SK-N-MC (cell line): ENCODE data around the gene PDE9A.

Experiments
- DNase-seq: peaks from one replicate; pipeline ENCODE4 v3.0.0-alpha.2; 2011; ENCODE audit warnings: low read depth, low spot score
- H3K27ac ChIP-seq: fragments of 200-600 bp; sonication (generic); 2 replicates; pipeline ENCODE4 v1.5.1; 2016; ENCODE audit warnings: mixed run types
- H3K36me3 ChIP-seq: fragments of 200-600 bp; sonication (generic); 2 replicates; pipeline ENCODE4 v1.6.1; 2017; ENCODE audit warnings: antibody characterized with exemption, low read length, mixed read lengths; ENCODE audit not compliant: insufficient read depth
- H3K4me3 ChIP-seq: fragments of 200-600 bp; sonication (generic); 2 replicates; pipeline ENCODE4 v1.5.1; 2016
- H3K9ac ChIP-seq: fragments of 200-600 bp; sonication (generic); 2 replicates; pipeline ENCODE4 v1.8.0; 2017; ENCODE audit warnings: mixed run types, mixed read lengths; ENCODE audit not compliant: insufficient read length
- H3K9me3 ChIP-seq: fragments of 200-600 bp; sonication (generic); 2 replicates; pipeline ENCODE4 v1.6.1; 2017; ENCODE audit warnings: low read depth, mild to moderate bottlenecking, antibody characterized with exemption, low read length, moderate library complexity, mixed read lengths
- EZH2 ChIP-seq: fragments of 200-600 bp; sonication (generic); IDR thresholded peaks from one replicate; pipeline ENCODE4 v1.6.1; 2017; ENCODE audit warnings: antibody characterized with exemption
- FOXP2 ChIP-seq: optimal IDR thresholded peaks from 2 replicates; pipeline ENCODE3; 2011; ENCODE audit warnings: mild to moderate bottlenecking, moderate library complexity; ENCODE audit not compliant: insufficient read depth; ENCODE audit errors: extremely low read length, control extremely low read depth
- POLR2AphosphoS5 ChIP-seq: IDR thresholded peaks from 2 replicates; pipeline ENCODE4 v1.6.1; 2012; ENCODE audit warnings: mild to moderate bottlenecking, low read depth, low read length, borderline replicate concordance

PDE9A gene

DNA sequence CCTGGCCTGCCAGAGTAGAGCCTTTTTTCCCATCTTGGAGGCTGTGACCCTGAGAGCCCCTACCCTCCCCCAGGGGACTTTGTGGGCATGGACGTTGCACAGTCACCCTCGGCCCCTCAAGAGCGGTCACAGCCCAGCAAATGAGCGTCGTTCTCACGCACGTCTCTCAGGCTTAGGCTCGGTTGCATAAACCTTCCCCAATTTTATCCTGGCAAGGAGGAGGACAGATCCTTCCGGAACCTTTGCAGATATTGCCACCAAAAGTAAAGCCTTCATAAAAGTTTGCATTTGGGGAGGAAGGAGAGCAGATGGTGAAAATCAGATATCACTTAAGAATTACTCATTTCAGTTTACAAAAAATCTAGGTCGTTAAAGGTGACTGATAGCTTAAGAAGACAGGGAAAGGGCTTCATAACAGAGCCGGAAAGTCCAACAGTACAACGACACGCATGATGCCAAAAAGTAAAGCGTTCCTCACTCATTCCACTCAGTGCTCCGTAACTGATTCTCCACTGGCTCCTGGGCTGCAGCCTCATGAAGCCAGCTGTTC is 29.3 kb downstream of the PDE9A start:
- Histone ChIP-seq H3K9ac (no peak overlapping the region), H3K27ac (no peak overlapping the region), H3K36me3 (peaks cover 4% of the 10 kb centered on the region; the same call in 1 of the 2 replicates), H3K4me3 (no peak overlapping the region), H3K9me3 (no peaks in the 10 kb centered on the region)
- no peak for DNase-seq
- no peak for TF ChIP-seq POLR2AphosphoS5

DNA sequence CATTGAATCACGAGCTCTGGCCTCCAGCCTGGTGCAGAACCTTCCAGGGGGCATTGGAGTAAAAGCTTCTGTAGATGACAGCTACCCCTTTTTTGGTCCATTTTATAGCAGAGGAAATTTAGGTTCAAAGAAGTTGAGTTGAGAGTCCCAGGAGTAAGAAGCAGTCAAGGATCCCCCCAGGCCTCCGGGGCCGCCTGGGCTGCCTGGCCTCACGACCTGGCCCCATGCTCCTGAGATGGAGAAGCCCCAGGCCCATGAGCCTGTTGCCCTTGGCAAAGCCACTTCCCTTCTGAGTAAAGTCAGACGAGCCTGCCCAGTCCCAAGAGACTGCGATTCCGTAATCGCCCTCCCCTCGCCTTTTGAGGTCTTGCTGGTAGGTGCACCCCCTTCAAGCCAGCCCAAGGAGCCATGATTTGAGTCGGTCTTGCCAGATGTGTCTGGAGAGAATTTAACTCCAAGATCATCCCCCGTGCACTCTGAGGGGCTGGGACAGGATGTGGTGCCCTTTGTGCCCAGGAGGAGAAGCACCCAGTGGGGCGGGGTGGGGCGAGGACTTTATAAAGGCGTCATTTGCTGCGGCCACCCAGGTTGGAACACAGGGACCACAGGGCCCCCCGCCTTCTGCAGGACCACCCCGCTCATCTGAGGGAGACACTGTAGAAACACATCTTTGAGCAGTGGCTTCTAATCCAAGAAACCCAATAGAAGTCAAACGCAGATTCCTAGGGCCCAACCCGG is 30.1 kb downstream of the PDE9A start:
- H3K9ac ChIP-seq = no peak overlapping the region
- no peak overlapping the region for H3K4me3 ChIP-seq
- H3K27ac ChIP-seq = no peak overlapping the region
- no peak for DNase-seq
- H3K9me3 ChIP-seq = no peaks in the 10 kb centered on the region
- TF ChIP-seq EZH2 (no peak), FOXP2 (no peak), POLR2AphosphoS5 (no peak)
- peaks cover 4% of the 10 kb centered on the region; the same call in 1 of the 2 replicates for H3K36me3 ChIP-seq

DNA sequence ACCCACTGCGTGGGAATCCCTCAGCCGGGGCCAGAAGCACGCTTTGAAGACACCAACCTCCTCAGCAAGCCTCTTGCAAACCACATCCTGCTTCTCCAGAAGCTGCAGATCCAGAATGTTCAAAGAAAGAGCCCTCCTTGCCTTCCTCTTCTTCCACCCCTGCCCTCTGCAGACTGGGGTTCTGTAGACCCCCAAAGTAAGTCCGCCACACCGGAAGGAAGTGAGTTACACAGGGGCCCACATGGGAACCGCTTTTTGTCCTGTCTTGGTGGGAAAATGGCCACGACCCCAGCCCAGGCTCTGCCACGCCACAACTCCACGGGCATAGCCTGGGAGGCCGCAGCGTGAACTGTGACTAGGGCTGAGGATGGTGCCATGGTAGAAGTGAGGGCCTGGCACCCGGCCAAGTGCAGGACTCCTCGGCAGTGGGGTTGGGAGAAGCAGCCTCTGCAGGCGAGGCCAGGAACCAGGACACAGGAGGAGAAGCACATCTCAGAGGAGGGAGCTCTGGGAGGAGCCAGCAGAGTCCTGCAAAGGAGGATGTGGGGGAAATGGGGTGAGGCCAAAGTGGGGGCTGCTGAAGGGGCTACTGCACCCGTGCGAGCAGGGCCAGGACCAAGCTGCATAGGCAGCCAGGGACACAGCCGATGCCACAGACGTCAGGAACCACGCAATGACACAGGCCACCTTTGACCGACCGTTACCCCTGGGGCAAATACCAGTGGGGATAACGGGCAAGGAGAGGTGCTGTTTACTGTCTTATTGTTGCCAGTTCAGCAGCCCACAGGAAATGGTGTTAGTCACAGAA is 30.9 kb downstream of the PDE9A start:
- DNase-seq = no peak
- no peaks in the 10 kb centered on the region for H3K9me3 ChIP-seq
- no peak for TF ChIP-seq EZH2
- TF ChIP-seq POLR2AphosphoS5 = no peak
- no peak for TF ChIP-seq FOXP2
- no peak overlapping the region for H3K9ac ChIP-seq
- H3K27ac ChIP-seq = no peak overlapping the region
- no peak overlapping the region for H3K4me3 ChIP-seq
- H3K36me3 ChIP-seq = peaks cover 4% of the 10 kb centered on the region; the same call in 1 of the 2 replicates

DNA sequence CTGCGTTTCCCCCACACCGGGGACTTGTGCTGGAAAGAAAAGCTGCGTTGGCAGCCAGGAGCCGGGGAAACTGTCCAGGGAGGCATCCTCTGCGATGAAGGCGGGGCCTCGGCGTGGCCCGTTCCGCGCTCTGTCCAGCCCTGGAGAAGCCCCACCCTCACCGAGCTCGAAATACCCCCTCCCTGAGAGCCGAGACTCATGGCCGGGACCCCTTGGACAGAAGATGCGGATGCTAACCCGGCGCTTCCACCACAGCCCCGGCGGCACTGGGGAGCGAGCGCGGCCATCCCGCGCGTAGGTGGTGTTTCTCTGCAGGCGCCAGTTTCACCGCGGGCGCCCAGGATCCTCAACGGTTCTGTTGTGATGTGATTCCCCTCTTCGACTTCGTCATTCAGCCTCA is 31.6 kb downstream of the PDE9A start:
- Histone ChIP-seq H3K9ac (no peak overlapping the region), H3K27ac (no peak overlapping the region), H3K9me3 (no peaks in the 10 kb centered on the region), H3K4me3 (no peak overlapping the region), H3K36me3 (peaks cover 4% of the 10 kb centered on the region; the same call in 1 of the 2 replicates)
- DNase-seq = no peak
- no peak for TF ChIP-seq EZH2
- no peak for TF ChIP-seq FOXP2
- TF ChIP-seq POLR2AphosphoS5 = no peak

- TF ChIP-seq POLR2AphosphoS5 (no peak), FOXP2 (no peak), EZH2 (no peak)
- Histone ChIP-seq H3K36me3 (peaks cover 4% of the 10 kb centered on the region; the same call in 1 of the 2 replicates), H3K27ac (no peak overlapping the region), H3K4me3 (no peak overlapping the region), H3K9ac (no peak overlapping the region), H3K9me3 (no peaks in the 10 kb centered on the region)
- no peak for DNase-seq
Measured at GRCh38 chr21:42685954-42686500, 32.6 kb downstream of the PDE9A start.

DNA sequence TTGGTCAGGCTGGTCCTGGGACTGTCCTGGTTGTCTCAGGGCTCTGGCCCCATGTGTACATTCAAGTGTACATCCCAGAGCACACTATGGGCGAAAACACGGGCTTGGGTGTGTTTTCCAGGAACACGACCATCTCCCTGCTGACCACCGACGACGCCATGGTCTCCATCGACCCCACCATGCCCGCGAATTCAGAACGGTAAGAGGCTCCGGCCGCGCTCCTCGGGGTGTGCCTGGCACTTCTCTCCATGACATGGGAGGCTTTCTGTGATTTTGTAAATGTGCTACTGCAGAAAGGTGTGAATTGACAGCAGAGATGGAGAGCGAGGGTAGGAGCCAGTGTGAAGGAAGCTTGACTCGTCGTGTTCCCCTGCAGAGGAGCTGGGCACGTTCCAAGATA is 34.4 kb downstream of the PDE9A start:
- no peak overlapping the region for H3K4me3 ChIP-seq
- H3K9me3 ChIP-seq = no peaks in the 10 kb centered on the region
- H3K36me3 ChIP-seq = peaks cover 4% of the 10 kb centered on the region; the same call in 1 of the 2 replicates
- TF ChIP-seq FOXP2 = no peak
- no peak for TF ChIP-seq POLR2AphosphoS5
- TF ChIP-seq EZH2 = no peak
- no peak overlapping the region for H3K9ac ChIP-seq
- no peak for DNase-seq
- no peak overlapping the region for H3K27ac ChIP-seq

DNA sequence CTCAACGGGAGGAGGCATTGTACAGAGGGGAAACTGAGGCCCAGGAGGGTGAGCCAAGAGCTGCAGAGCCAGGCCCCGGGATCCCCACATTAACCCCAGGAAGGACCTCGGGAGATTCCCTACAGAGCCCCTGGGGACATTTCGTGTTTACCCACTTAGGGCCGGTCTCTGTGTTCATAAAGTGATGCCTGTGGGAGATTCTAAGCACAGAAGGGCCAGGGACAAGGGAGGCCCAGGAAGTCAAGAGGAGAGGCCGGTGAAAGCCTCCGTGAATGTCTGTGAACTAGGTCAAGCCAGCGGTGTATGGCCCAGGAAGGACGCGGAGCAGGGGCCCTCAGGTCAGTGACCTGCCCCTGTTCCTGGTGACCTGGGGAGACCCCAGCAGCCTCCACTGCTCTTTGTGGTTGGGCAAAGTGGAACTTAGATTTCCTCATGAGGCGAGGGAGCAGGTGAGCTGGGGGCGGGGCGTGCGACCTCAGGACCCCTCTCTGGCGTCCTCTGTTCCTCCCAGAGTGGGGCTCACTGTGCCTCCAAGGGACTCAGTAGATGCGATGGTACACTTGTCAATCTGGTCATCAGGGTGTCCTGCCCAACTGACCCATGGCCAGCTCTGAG is 34.9 kb downstream of the PDE9A start:
- DNase-seq = no peak

More for the DNA sequence above, 34.9 kb downstream of the PDE9A start:
- H3K9ac ChIP-seq = no peak overlapping the region
- H3K36me3 ChIP-seq = peaks cover 4% of the 10 kb centered on the region; the same call in 1 of the 2 replicates
- H3K27ac ChIP-seq = no peak overlapping the region
- no peaks in the 10 kb centered on the region for H3K9me3 ChIP-seq
- TF ChIP-seq POLR2AphosphoS5 (no peak), EZH2 (no peak), FOXP2 (no peak)
- H3K4me3 ChIP-seq = no peak overlapping the region
